Uterus (tissue), 2 donors: ENCODE measurements around the gene SHROOM3.

Source experiments
- CTCF ChIP-seq, 4 experiments: fragments of 200-600 bp in 2 of 4; fragments of 450-650 bp in 2 of 4; sonication (generic) in 2 of 4; IDR thresholded peaks; one replicate each; pipeline ENCODE4 v1.5.1; 2016 to 2019; ENCODE audit warnings: antibody characterized with exemption in 4 of 4, mild to moderate bottlenecking in 2 of 4, moderate library complexity in 1 of 4
- POLR2A ChIP-seq, 2 donors: fragments of 450-650 bp; IDR thresholded peaks; one replicate each; pipeline ENCODE4 v1.6.1; 2016; ENCODE audit warnings: antibody characterized with exemption in 2 of 2, mild to moderate bottlenecking in 1 of 2, moderate library complexity in 1 of 2

GRCh38 chr4:76533314-76533713 lies 98.3 kb downstream of the SHROOM3 start:
- TF ChIP-seq CTCF (IDR thresholded peaks at IDR 0.05), result no peak
- TF ChIP-seq POLR2A (IDR thresholded peaks at IDR 0.05), result no peak
